K562 (cell line): ENCODE results near the gene VSIG2.

Experiments used
- ARNT ChIP-seq, 2 experiments: fragments of 450-650 bp; IDR thresholded peaks; 2 replicates each; pipeline ENCODE4 v1.6.1; 2016; ENCODE audit warnings: mild to moderate bottlenecking in 1 of 2
- EP300 ChIP-seq: IDR thresholded peaks from 2 replicates; pipeline ENCODE4 v1.6.1; 2012; ENCODE audit warnings: low read length, improper control_type of control experiment
- NFATC3 ChIP-seq: fragments of 450-650 bp; IDR thresholded peaks from 2 replicates; pipeline ENCODE4 v1.6.1; 2017; ENCODE audit warnings: mild to moderate bottlenecking
- NFRKB ChIP-seq: fragments of 450-650 bp; IDR thresholded peaks from 2 replicates; pipeline ENCODE4 v1.6.1; 2016; ENCODE audit warnings: low read depth
- POLR2A ChIP-seq: fragments of 450-650 bp; conservative IDR thresholded peaks from 2 replicates; pipeline ENCODE4 v1.6.1; 2016
- RAD21 ChIP-seq, 2 experiments: fragments of 250-450 bp in 1 of 2; fragments of 450-650 bp in 1 of 2; sonication (Bioruptor Pico) in 1 of 2; formaldehyde crosslinking in 1 of 2; IDR thresholded peaks in 1 of 2; conservative IDR thresholded peaks in 1 of 2; 2 replicates each; pipeline versions ENCODE4 v1.4.0 to v1.8.0; 2020 to 2022; ENCODE audit warnings: mild to moderate bottlenecking in 2 of 2, moderate library complexity in 1 of 2
- RFX1 ChIP-seq: fragments of 450-650 bp; IDR thresholded peaks from 2 replicates; pipeline ENCODE4 v1.6.1; 2016; ENCODE audit warnings: mild to moderate bottlenecking, moderate library complexity
- TAF1 ChIP-seq: IDR thresholded peaks from 2 replicates; pipeline ENCODE4 v1.6.1; 2011; ENCODE audit warnings: mild to moderate bottlenecking, low read length, moderate library complexity; ENCODE audit not compliant: insufficient read depth, control insufficient read depth, severe bottlenecking; ENCODE audit errors: extremely low read depth
- ZNF274 ChIP-seq: IDR thresholded peaks from 2 replicates; pipeline ENCODE4 v1.6.1; 2011; ENCODE audit warnings: low read depth, mild to moderate bottlenecking, low read length, moderate library complexity, borderline replicate concordance
- ZNF75A ChIP-seq: fragments of 450-650 bp; formaldehyde crosslinking; IDR thresholded peaks from 2 replicates; pipeline ENCODE4 v1.4.0; 2020; ENCODE audit warnings: mild to moderate bottlenecking

DNA sequence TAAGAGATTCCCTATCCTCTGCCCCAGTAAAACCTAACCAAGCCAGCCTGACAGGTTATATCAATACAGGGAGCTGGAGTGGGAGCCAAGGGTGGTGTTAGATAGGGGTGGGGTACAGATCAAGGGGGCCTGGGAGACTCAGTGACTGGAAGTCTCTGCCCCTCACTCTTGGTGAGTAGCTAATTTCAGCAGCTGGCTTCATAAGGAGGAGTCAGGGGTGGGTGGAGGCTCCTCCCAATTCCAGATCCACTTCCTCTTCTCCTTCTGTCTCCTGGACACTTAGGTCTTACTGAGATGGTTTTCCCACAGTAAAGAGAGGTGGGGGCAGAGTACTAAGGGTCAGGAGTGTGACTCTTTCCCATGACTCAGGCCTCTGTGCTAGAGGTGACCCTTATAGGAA is 1.1 kb upstream of the VSIG2 start:
- no peak for TF ChIP-seq NFATC3
- TF ChIP-seq ZNF274 = no peak
- TF ChIP-seq TAF1 = no peak
- TF ChIP-seq RAD21 (CRISPR knock-in tag; conservative IDR thresholded peaks at IDR 0.05 in 1 of 2, IDR thresholded peaks at IDR 0.05 in 1 of 2) = no peak
- no peak for TF ChIP-seq ZNF75A (CRISPR knock-in tag)
- TF ChIP-seq RFX1 = no peak
- no peak for TF ChIP-seq ARNT (IDR thresholded peaks at IDR 0.05)
- no peak for TF ChIP-seq NFRKB
- TF ChIP-seq EP300 = no peak
- no peak for TF ChIP-seq POLR2A
